ENCODE data around the gene SEPTIN2.

- TF ChIP-seq CTCF (conservative IDR thresholded peaks at IDR 0.05; ENCODE audit: low read depth, low read length) (no peak), EZH2 (IDR thresholded peaks at IDR 0.05; ENCODE audit: borderline replicate concordance, low read depth, low read length, poor library complexity, severe bottlenecking) (no peak)
Observed at GRCh38 chr2:241270531-241270930, 45.2 kb upstream of the SEPTIN2 start.

Data from A673 (cell line).